ENCODE results near the gene GIPC1.

- TF ChIP-seq CTCF (IDR thresholded peaks at IDR 0.05): no peak
- TF ChIP-seq POLR2A (IDR thresholded peaks at IDR 0.05): no peak
Observed at GRCh38 chr19:14430712-14431111, 65.2 kb downstream of the GIPC1 start.
